GM19328 (cell line): ENCODE measurements around the gene PLXNB2.

ENCODE experiments used
- ATAC-seq: cut with Tn5 transposase; IDR thresholded peaks from one replicate; pipeline ENCODE4 v1.9.1; 2021; ENCODE audit warnings: mild to moderate bottlenecking, moderate library complexity; ENCODE audit not compliant: unreplicated experiment

Gene PLXNB2

DNA sequence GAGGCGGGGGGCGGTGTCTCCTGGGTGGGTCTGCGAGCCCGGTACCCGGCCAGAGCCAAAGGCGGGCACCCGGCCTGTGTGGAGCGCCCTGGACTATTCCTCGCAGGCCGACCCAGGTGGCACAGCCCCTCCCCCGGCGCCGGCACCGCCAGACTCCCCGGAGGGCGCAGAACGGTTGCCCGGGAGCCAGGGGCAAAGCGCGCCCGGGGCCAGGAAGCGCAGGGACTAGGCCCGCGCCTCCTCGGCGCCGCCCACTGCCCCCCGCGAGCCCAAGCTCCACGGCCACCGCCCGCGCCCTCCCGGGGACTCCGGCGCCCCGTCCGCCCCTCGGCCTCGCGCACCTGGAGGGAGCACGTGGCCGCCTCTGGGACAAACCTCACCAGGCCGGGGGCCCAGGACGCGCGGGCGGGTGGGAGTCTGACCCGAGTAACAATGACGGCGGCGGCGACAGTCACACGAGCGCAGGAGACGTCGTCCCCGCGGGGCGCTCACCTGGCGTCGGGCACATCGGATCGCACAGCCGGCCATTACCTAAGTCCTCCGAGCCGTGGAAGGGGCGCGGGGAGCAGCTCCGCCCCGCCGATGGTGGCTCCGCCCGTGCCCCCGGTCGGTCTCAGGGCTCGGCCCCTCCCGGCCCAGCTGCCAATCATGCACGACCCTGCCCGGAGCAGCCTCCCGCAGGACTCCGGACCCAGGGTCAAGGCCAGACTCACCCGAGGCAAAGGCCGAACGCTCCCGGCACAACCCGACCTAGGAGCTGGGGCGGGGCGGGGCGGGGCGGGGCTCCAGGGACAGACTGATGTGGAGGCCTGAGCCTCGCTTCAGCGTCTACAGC is 7.4 kb downstream of the PLXNB2 start:
- no peak for ATAC-seq

GRCh38 chr22:50298937-50299784 is 8.3 kb downstream of the PLXNB2 start:
- ATAC-seq: no peak

DNA sequence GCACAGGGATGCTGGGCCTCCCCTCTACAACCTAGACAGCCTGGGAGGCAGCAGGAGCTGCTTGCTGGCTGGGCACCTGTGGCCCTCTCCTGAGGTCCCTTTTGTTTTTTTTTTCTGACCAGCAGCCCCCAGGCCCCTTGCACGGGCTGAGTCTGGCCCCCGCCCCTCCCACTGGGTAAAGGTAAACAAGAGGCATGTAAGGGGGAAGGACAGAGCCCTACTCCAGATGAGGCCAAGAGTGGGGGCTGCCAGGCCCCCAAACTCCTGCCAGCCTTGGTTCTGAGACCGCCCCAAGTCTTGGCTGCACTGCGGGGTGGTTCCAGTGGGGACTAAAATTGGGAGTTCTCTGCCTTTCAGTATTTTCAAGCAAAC is 9.2 kb downstream of the PLXNB2 start:
- no peak for ATAC-seq

GRCh38 chr22:50297510-50298265 is 9.8 kb downstream of the PLXNB2 start:
- no peak for ATAC-seq

- ATAC-seq: no peak
Measured at GRCh38 chr22:50296658-50297490, 10.6 kb downstream of the PLXNB2 start.

DNA sequence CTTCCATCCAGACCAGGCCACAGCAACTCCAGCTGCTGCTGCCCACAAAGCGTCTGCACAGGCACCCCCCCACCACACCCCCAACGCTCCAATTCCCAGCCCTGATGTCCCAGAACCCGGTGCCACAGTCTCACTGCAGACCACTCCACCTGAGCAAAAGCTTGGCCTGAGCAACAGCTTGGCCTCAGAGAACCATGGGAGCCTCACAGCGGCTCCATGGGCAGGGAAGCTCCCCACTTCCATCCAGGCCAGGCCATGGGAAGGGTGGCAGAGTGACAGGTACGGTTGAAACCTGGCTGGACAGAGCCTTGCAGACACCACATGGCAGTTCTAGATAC is 13.2 kb downstream of the PLXNB2 start:
- no peak for ATAC-seq

DNA sequence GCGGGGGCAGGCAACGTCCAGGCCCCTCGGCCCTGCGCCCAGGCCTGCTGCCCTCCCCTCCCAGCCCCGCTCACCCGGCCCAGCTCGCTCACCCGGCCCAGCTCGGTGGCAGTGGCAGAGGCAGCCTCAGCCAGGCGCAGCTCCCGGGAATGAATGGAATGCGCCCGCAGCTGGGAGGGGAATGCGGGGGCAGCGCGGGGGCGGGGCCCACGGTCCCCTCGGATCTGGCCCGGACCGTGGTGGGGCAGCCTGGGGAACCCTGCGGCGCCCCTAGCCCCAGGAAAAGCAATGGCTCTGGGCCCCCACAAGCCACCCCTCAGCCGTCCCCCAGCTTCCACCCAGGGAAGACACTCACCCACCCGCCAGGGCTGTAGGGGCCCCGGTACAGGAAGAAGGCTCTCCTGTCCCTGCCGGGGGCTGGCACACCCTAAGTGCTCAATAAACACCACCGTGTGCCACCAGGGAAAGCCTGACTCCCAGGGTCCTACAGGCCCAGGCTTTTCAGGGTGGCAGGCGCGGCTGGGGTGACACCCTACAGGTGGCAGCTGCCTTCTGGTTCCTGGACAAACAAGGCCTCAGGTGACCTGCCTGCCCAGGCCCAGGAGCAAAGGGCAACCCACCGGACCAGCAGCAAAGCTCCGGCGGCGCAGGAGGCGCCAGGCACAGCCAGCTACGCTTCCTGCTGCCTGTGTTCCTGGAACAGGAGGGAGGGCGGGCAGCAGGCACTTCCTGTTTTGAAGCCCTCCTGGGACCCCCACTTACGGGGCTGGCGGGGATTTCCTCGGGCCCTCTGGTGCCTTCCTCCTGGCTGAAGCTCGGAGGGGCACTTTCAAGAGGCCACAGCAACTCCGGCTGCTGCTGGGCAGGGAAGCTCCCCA is 13.8 kb downstream of the PLXNB2 start:
- ATAC-seq: no peak

DNA sequence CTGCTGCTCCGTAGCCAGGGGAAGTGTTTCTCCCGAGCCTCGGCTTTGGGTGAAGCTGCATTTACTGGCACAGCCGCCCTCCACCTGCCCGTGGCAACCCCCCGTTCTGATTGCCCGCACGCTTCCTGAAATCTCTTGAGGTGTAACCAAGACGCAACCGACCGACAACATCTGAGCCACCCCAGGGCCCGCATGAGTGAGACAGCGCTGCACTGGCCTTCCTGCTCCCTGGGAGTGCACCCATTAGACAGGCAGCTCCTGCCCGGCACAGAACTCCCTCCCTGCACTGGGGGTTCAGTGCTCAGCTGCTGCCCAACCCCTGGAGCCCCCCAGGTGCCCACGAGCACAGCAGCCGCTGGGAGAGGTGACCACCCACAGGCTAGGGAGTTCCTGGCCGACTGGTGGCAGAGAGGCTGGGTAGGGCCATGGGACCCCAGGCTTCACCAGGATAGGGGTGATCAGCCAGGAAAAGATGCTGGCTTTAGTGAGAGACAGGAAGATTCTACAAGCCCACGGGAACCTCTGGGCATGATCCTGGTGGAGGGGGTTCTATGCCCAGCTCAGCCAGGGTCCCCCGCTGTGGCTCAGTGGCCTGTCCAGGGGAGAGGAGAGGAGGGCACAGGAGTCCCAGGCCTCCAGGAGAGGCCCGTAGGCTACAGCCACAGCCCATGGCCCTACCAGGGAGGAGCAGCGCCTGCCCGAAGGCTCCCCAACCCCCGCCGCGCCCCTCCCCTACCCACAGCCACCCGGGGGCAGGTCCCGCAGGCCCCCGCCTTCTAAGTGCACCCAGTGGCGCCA is 14.6 kb downstream of the PLXNB2 start:
- no peak for ATAC-seq

GRCh38 chr22:50289942-50290630 is 17.4 kb downstream of the PLXNB2 start:
- no peak for ATAC-seq

GRCh38 chr22:50289151-50289941 is 18.1 kb downstream of the PLXNB2 start:
- no peak for ATAC-seq

DNA sequence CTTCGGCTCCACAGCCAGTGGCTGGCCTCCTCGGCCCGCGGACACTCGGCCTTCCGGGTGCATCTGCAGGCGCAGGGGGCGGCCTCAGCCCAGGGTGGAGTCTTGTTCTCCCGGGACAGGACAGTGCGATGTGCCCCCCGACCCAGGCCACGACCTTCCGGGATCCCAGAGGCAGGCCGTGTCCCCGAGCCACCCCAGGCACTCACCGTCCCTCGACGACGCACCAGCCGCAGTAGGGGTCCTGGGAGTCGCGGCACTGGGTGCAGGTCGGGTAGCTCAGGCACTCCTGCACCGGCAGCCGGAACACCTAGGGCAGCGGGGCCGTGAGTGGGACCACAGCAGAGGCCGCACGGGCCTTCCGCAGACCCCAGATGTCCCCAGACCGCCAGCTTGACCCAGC is 19.7 kb downstream of the PLXNB2 start:
- ATAC-seq: no peak

GRCh38 chr22:50286701-50287318 is 20.6 kb downstream of the PLXNB2 start:
- ATAC-seq: no peak

DNA sequence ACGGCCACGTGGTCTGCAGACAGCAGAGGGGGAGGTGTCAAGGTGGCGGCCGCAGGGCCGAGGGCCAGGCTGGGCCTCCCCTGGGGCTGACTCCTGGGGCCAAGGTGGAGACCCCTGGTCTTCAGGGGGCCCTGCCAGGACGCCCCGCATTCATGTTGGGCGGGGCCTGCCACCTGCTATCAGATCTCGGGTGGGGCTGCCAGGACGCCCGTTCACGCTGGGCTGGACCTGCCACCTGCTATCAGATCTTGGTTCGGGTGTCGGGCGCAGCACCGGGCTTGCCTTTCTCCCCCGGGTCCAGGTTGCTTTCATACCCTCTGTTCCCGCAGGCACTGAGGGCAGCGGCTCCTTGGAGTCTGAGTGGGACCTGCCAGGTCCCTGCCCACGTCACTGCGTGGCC is 21.2 kb downstream of the PLXNB2 start:
- no peak for ATAC-seq

DNA sequence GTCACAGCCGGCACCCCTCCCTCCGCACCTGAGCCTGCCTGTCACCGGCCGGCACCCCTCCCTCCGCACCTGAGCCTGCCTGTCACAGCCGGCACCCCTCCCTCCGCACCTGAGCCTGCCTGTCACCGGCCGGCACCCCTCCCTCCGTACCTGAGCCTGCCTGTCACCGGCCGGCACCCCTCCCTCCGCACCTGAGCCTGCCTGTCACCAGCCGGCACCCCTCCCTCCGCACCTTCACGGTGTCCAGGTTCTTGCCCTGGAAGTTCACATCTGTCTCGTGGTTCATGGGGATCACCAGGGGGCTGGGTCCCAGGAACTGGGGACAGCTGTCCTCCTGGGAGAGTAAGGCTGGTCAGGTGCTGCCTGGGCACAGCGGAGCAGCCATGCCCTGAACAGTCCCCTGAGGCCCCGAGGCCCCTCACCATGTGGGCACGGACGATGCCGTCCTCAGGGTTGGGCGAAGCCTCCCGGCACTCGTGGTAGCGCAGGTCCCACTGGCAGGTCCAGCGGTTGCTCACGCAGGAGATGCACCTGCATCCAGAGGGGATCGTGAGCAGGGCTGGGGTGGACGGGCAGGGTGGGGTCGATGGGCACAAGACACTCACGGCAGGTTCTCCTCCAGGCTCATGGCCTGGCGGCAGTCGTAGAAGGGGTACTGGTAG is 21.7 kb downstream of the PLXNB2 start:
- ATAC-seq: no peak

- ATAC-seq: no peak
Measured at GRCh38 chr22:50284479-50284878, 23.0 kb downstream of the PLXNB2 start.

- no peak for ATAC-seq
Measured at GRCh38 chr22:50283821-50284220, 23.6 kb downstream of the PLXNB2 start.
